Activated naive CD4-positive, alpha-beta T cell treated with anti-CD3 and anti-CD28 coated beads, Interleukin-2, amount 50 U/mL, for 16 hours (primary cell): ENCODE data around the gene PAWR.
"Not testable (repeated sequence)": the region's sequence is repeated elsewhere in the genome, so short reads cannot be mapped to it uniquely, and the experiment has no call there.

ENCODE experiments used
- DNase-seq: peaks from one replicate; pipeline ENCODE4 v3.0.0-alpha.2; 2020

The PAWR gene

GRCh38 chr12:79644274-79645234 is 46.2 kb downstream of the PAWR start:
- DNase-seq, result no peak

- no peak for DNase-seq
Observed at GRCh38 chr12:79643821-79644220, 46.9 kb downstream of the PAWR start.

GRCh38 chr12:79638490-79638889 is 52.3 kb downstream of the PAWR start:
- no peak for DNase-seq

- DNase-seq, result no peak
Observed at GRCh38 chr12:79637093-79637492, 53.7 kb downstream of the PAWR start.

- DNase-seq, result no peak
Observed at GRCh38 chr12:79635676-79636075, 55.1 kb downstream of the PAWR start.

- DNase-seq, result no peak
Observed at GRCh38 chr12:79634957-79635471, 55.8 kb downstream of the PAWR start.

- no peak for DNase-seq
Observed at GRCh38 chr12:79629561-79629960, 61.2 kb downstream of the PAWR start.

GRCh38 chr12:79626735-79627134 is 64.0 kb downstream of the PAWR start:
- not testable (repeated sequence) for DNase-seq

- no peak for DNase-seq
Observed at GRCh38 chr12:79624378-79624777, 66.4 kb downstream of the PAWR start.

- no peak for DNase-seq
Observed at GRCh38 chr12:79619872-79620562, 70.7 kb downstream of the PAWR start.

- DNase-seq, result no peak
Observed at GRCh38 chr12:79618848-79619404, 71.8 kb downstream of the PAWR start.

- DNase-seq, result no peak
Observed at GRCh38 chr12:79617696-79618095, 73.1 kb downstream of the PAWR start.

- DNase-seq, result no peak
Observed at GRCh38 chr12:79615596-79616560, 74.9 kb downstream of the PAWR start.

- DNase-seq, result no peak
Observed at GRCh38 chr12:79614730-79615129, 76.0 kb downstream of the PAWR start.

- DNase-seq, result no peak
Observed at GRCh38 chr12:79601908-79602307, 88.9 kb downstream of the PAWR start.

- DNase-seq, result no peak
Observed at GRCh38 chr12:79597910-79598309, 92.9 kb downstream of the PAWR start.

- DNase-seq, result no peak
Observed at GRCh38 chr12:79596719-79597350, 93.9 kb downstream of the PAWR start.

GRCh38 chr12:79595273-79595672 is 95.5 kb downstream of the PAWR start:
- DNase-seq, result no peak

- no peak for DNase-seq
Observed at GRCh38 chr12:79592865-79593264, 97.9 kb downstream of the PAWR start.

- DNase-seq, result no peak
Observed at GRCh38 chr12:79591988-79592387, 98.8 kb downstream of the PAWR start.

- no peak for DNase-seq
Observed at GRCh38 chr12:79590751-79591150, 100.0 kb downstream of the PAWR start.

GRCh38 chr12:79587368-79587767 is 103.4 kb downstream of the PAWR start:
- DNase-seq, result no peak
